Measurements from ENCODE around the gene LRRC8D.

Gene LRRC8D

GRCh38 chr1:89834083-89834704 is 13.4 kb downstream of the LRRC8D start:
- DNase-seq (ENCODE audit: low spot score): no peak

GRCh38 chr1:89836252-89837035 is 15.6 kb downstream of the LRRC8D start:
- no peak for DNase-seq (ENCODE audit: low spot score)

DNA sequence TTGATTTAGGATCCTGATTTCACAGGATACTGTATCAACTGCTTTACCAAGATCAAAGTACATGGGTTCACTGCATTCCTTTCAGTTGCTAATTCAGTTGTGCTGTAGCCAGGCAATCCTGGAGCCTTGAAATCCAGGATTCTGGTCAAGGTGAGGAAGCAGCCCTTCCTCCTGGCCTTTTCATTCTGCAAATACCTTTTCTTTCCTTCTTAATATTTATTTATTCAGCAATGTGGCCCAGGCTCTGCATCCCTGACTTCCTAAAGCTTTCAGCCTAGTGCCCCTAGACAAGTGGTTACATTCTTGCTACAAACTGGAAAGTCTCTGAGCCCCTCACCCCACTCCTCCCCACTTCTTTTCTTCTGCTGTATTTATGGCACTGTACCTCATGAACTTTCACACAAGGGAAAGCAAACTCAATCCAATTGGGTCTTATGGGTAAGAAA is 16.2 kb downstream of the LRRC8D start:
- no peak for DNase-seq (ENCODE audit: low spot score)

GRCh38 chr1:89837510-89837909 is 16.7 kb downstream of the LRRC8D start:
- no peak for DNase-seq (ENCODE audit: low spot score)

DNA sequence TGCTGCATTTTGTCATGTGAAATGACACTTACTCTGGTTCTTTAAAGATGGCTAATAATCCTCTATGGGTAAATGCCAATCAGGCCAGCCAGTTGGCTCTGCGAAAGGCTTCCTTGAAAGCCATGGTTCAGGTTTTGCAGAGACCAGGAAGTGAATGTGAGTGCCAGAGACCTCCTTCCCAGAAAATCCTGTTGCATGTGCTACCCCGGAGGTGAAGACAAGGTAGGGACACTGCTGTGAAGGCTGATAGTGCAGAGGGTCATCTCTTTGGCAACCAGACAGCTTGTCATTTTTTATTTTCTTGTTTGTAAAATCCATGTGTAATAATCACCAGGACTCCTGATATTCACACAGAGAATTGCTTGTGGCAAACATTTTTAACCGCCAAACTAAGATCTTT is 18.7 kb downstream of the LRRC8D start:
- no peak for DNase-seq (ENCODE audit: low spot score)

DNA sequence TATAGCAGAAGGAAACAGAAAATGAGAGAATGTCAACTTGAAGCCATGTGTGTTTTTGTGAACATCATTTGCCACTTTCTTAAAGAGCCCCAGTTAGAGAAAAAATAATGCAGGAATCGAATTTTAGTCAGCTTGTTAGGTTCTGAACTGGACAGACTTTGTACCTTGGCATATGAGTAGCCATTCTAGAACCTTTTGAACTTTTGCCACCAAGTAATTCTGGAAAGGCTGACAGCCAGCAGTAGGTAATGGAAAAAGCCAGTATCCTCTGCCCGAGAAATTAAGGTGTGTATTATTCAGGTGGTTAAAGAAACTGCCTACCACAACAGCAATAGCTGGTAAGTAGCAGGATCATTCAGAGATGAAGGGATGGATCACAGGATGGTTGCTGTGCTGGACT is 20.7 kb downstream of the LRRC8D start:
- DNase-seq (ENCODE audit: low spot score): no peak

GRCh38 chr1:89842567-89843272 is 21.9 kb downstream of the LRRC8D start:
- DNase-seq (ENCODE audit: low spot score): no peak

- DNase-seq (ENCODE audit: low spot score): peak; percentile 88
Measured at GRCh38 chr1:89843273-89844130, 22.7 kb downstream of the LRRC8D start.

DNA sequence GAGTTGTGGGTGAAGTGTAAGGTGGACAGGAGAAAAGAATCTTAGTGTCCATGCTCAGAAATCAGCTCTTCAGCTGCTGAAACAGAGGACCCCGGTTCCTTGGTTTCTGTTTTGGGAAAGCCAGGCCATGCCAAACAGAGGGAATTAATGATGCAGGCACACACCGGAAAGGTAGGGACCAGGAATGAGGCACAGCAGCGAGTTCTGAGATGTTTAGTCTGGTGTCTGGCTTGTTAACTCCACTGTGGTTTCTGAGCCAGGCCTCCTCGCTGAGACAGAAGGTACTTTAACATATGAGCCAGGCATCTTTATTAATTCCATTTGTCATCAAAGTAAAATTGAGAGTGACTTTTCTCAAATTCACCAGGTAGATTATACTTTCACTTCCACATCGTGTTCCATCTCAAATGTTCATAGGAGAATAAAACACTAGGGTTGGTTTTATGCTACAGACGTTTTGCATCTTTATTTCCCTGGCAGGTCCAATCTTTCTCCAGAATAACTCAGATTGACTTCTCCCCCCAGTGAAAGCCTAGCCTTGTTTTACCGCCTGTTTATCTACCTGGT is 23.5 kb downstream of the LRRC8D start:
- no peak for DNase-seq (ENCODE audit: low spot score)

DNA sequence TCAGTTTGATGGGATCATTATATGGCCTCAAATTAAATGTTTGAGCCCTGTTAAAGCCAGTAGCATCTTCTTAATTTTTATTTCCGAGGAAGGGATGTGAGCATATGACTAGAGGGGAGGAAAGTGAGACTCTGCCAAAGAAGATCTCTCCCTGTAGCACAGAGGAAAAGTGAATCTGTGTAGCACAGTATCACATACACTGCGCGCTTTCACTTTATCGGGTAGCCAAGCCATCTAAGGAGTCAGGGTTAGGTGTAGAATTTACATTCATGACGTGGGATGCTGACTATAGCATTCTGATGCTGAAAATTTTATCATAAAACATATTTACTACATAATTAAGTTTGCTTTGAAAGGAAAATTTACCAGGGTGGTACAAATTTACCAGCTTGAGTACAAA is 24.0 kb downstream of the LRRC8D start:
- no peak for DNase-seq (ENCODE audit: low spot score)

DNA sequence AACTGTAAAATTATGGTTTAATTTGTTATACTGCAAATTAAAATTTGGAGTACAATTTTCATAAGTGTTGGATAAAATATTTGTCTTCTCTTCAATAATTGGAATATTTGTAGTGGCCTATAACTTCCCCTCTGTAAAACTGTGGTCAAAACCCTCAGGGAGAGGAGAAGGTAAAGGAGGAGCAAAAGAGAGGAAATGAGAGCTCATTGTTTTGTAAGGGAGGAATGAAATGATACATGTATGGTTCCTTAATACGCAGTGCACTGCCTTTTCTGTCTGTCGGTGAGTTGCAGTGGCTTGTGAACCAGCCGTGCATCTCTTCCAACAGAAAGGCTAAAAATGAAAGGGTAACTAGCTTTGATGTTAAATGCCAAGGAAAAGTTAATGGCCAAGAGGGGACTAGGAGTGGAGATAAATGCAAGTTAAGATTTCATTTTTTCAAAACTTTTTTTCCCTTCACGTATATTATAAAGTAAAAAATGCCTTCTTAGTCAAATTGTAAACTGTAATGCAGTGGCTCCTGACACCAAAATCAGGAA is 26.4 kb downstream of the LRRC8D start:
- DNase-seq (ENCODE audit: low spot score): no peak

- no peak for DNase-seq (ENCODE audit: low spot score)
Measured at GRCh38 chr1:89850844-89851415, 30.1 kb downstream of the LRRC8D start.

DNA sequence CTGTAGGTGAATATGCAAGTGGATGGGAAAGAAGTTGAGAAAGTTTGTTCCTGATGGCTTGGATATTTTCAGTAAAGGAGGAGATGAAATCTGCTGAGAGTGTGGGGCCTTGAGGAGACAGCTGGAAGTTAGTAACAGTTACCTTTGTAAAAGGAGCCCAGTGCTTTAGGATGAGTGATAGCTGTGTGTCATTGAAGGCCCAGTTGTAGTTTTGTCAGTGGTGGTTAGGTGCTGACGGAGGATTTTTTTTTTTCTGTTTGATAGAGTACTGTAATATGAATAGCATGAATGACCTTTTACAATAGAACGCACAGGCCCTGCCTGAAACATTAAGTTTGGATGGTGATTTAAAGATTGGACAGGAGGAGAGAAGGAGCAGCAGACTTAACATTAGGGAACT is 33.3 kb downstream of the LRRC8D start:
- DNase-seq (ENCODE audit: low spot score): no peak

DNA sequence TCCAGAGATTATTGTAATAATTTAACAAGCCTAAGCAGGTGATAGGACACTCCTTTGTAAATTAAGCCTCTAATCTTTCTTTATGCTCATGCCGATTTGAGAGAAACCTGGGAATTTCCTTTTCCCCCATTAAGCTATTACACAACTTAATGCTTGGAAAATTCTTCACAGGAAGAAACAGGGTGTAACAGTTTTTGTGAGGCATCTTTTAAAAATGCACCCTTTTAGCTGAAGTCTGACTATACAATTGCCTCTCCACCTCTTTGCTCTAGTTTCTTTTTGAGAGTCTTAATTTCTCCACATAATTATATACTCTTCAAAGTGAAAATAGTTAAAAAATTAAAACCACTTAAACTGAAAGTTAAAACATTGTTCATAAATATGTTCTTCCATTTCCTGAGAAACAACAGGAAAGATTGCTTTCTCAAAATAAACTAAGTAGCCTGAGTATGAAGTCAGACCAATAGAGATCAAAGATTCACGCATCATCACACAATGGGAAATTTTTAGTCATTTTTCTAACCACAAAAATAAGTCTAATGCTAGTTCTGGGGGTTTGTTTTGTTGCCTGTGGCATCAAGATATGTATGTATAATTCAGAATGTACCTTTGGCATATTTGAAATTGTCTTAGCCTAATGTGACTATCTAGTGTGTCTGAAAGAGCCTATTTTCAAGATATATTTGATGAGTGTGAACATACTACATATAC is 34.7 kb downstream of the LRRC8D start:
- no peak for DNase-seq (ENCODE audit: low spot score)

GRCh38 chr1:89863165-89863830 is 42.5 kb downstream of the LRRC8D start:
- DNase-seq (ENCODE audit: low spot score): no peak

GRCh38 chr1:89865498-89866382 is 44.9 kb downstream of the LRRC8D start:
- no peak for DNase-seq (ENCODE audit: low spot score)

GRCh38 chr1:89866568-89866967 is 45.7 kb downstream of the LRRC8D start:
- no peak for DNase-seq (ENCODE audit: low spot score)

- no peak for DNase-seq (ENCODE audit: low spot score)
Measured at GRCh38 chr1:89870998-89871397, 50.2 kb downstream of the LRRC8D start.
